NCI-H748 (cell line): ENCODE results near the gene TBC1D14.

ENCODE experiments used
- DNase-seq: peaks from one replicate; lab custom pipeline; 2025; ENCODE audit not compliant: unreplicated experiment; lab: John Stamatoyannopoulos, UW

Gene TBC1D14

GRCh38 chr4:6946497-6946896, 36.9 kb downstream of the TBC1D14 start:
- no peak for DNase-seq

DNA sequence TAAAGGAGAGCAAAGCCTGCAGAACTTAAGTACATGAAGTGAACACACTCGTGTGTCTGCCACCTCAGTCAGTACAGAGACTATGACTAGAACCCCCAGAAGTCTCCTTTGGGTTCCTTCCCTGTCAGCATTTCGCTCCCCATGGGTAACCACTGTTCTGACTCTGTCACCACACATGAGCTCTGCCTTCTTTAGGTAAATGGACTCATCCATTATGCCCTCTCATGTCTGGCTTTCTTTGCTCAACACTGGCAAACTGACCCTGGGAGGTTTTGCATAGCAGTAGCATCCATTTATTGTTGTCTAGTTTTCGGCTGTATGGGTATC, 38.5 kb downstream of the TBC1D14 start:
- no peak for DNase-seq

GRCh38 chr4:6951880-6952381, 42.3 kb downstream of the TBC1D14 start:
- no peak for DNase-seq

DNA sequence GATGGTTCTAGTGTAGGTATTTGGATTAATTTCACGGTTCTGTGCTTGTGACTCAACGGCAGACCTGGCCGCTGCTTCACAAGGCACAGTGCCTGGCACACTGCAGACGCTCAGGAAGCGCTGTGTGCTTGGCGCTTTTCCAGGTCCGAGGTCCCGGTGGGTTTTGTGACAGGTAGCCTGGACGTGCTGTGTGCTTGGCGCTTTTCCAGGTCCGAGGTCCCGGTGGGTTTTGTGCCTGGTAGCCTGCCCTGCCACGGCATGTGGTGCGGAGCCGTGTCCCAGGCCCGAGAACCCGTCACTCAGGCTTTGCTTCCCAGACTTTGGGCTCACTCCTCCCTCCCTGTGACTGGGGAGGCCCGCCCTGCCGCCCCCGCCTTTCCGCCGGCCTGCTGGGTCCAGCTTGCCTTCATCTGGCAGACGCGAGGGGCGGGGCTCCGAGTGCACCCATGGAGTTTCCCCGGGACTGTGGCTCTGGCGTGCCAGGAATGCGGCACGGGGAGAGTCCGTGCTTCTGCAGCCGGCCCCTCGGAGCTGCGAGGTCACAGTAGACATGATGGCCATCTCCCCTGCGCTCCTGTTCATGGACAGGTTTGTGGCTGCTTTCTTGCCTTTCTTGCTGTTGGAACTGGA, 44.2 kb downstream of the TBC1D14 start:
- DNase-seq: no peak

- DNase-seq: no peak
These were observed 45.8 kb downstream of the TBC1D14 start for GRCh38 chr4:6955261-6955911.

GRCh38 chr4:6956087-6956433, 46.4 kb downstream of the TBC1D14 start:
- DNase-seq: no peak

DNA sequence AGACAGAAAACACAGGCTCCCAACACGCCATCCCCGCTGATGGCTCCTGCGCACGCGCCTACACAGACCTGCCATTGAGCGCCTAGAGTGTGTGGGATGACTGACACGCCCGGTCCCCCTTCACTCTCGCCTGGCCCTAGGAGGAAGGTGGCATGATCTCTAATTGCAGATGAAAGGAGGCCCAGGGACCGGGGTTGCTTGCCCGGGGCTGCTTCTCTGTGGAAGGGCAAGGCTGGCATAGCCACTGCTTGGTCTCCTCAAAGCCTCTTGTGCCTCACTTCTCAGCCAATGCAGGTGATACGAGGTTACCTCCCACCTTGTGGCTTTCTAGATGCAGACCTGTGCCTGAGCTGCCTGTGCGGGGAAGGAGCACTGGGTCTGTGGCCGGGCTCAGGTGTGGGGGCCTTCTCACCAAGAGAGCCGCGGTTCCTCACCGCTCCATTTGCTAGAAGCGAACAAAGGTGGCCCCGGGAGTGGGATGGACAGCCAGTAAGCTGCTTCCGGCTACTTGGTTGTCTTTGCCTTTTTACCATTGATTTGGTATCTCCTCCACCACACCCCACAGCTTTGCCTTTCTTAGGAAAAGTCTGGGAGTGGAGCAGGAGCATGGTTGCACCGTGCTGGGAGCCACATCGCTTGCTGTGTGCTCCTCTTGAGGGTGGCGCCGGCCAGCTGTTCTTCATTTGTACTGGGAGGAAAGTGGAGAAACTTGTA, 47.0 kb downstream of the TBC1D14 start:
- DNase-seq: no peak

DNA sequence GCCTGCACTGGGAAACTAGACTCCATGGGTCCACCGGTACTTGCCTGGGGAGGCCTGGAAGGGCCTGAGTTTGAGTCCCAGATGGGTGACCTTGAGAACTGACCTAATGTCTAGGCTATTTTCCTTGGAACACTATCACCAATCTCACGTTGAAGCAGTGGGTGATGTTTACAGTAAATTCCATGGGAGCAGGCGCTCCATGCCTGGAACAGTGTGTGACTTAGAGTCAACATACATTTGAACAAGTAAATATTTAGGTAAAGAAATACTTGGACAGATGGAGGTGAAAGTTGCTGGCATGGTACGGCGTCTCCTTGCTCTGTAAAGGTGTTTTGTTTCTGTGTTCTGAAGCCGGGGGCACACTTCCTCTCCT, 47.5 kb downstream of the TBC1D14 start:
- no peak for DNase-seq

- DNase-seq: no peak
These were observed 48.4 kb downstream of the TBC1D14 start for GRCh38 chr4:6957994-6958393.

DNA sequence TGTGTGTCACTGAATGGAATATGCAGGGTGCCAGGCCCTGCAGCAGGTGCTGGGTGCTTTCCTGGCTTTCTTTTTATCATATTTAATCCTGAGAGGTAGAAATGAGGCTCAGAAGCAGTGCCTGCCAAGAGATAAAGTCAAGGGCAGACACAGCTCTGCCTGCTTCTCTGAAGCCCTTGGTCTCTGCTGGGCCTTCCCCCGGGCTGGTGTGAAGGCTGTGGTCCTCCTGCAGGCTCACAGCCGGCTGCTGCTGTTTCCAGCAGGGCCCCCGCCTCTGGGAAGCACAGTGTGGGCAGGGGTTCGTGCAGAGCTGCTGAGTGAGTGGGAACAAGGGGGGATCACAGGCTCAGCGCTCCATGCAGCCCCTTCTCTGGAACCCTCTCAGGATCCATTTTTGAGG, 49.6 kb downstream of the TBC1D14 start:
- DNase-seq: no peak

DNA sequence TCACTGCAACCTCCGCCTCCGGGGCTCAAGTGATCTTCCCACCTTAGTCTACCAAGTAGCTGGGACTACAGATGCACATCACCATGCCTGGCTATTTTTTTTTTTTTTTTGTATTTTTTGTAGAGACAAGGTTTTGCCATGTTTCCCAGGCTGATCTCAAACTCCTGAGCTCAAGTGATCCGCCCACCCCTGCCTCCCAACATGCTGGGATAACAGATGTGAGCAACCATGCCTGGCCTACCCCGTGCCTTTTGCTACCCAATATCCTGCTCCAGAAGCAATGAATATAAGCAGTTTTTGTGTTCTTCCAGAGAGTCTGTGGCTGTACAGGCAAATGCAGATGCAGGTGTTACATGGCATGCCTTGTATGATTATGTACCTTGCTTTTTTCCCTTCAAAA, 50.5 kb downstream of the TBC1D14 start:
- DNase-seq: no peak

DNA sequence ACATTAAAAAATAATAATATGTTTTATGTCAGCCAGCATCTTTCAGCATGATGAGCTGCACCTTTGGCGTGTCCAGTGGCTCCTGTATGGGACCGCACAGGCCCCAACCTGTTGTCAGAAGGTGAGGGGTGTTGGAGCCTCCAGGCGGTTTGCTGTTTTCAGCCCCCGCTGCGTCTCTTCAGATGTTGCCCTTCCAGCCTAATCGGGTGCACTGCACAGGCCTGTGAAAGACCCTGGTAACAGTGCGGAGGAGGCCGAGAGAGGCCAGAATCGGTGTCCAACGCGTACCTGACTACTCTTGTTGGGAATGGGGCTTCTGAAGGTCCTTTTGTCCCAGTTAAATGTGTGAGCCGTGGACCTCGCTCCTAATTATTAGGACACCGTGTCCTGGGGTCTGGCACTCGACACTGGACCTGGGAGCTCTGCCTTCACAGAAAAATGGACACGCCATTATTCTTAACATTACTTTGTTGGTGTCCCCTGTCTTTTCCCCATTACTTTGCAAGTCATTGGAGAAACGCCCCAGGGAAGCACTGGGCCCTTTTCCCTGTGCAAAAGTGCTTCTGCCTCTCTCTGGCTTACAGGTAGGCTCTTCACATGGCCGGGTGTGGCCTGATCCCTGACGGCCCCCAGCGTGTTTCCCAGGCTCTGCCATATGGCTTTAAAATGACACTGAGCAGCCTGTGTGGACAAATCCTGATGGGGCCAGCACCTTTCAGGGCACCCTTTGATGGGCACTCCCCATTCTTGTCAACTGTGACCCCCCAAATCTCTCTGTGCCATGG, 51.2 kb downstream of the TBC1D14 start:
- DNase-seq: peak; percentile 4

GRCh38 chr4:6961496-6962210, 52.0 kb downstream of the TBC1D14 start:
- no peak for DNase-seq

- peak; percentile 81 for DNase-seq
These were observed 52.8 kb downstream of the TBC1D14 start for GRCh38 chr4:6962211-6963041.

- peak; percentile 1 for DNase-seq
These were observed 53.5 kb downstream of the TBC1D14 start for GRCh38 chr4:6963139-6963611.

GRCh38 chr4:6964858-6965257, 55.2 kb downstream of the TBC1D14 start:
- DNase-seq: no peak

- DNase-seq: peak; percentile 42
These were observed 55.7 kb downstream of the TBC1D14 start for GRCh38 chr4:6965329-6965728.

GRCh38 chr4:6967846-6968340, 58.3 kb downstream of the TBC1D14 start:
- DNase-seq: no peak

DNA sequence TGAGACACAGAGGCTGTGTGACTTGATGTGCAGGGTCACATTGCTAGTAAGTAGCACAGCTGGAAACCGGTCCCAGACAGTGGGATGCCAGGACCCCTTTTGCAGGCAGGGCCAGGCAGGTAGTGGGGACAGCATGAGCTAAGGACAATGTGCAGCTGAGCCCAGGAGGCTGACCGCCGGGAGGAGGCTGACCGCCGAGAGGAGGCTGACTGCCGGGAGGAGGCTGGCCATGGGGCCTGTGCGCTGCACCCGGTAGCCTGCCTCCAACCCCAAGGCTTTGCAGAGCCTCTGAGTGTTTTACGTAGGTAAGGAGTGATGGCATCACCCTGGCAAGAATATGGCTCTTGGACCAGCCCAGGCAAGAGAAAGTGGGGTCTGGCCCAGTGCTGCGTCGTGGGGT, 58.9 kb downstream of the TBC1D14 start:
- no peak for DNase-seq
